HG02678 (cell line): ENCODE measurements around the gene NCAPD2.

ENCODE experiments used
- ATAC-seq: cut with Tn5 transposase; IDR thresholded peaks from one replicate; pipeline ENCODE4 v1.9.1; 2021; ENCODE audit warnings: mild to moderate bottlenecking, moderate library complexity; ENCODE audit not compliant: unreplicated experiment

Gene NCAPD2

GRCh38 chr12:6493497-6494257 is at the start of gene NCAPD2:
Gene NCAPD2 (plus strand): TSS chr12:6494102. CDS start chr12:6495099, 997 bp downstream.
- peak; percentile 85 for ATAC-seq

- no peak for ATAC-seq
Observed at GRCh38 chr12:6444704-6445688, 48.9 kb upstream of the NCAPD2 start, which contains the start of gene CD27. Gene CD27 (plus strand): TSS chr12:6444955. CDS start chr12:6445096, 141 bp downstream.

- ATAC-seq, result no peak
Observed at GRCh38 chr12:6450091-6450868, 43.6 kb upstream of the NCAPD2 start.

GRCh38 chr12:6450869-6451347 is 43.0 kb upstream of the NCAPD2 start:
- ATAC-seq, result no peak

GRCh38 chr12:6451348-6452244 is 42.3 kb upstream of the NCAPD2 start, which contains the start of gene TAPBPL:
Gene TAPBPL (plus strand): TSS chr12:6452042. CDS start chr12:6452249, 207 bp downstream.
- peak; percentile 82 for ATAC-seq

- no peak for ATAC-seq
Observed at GRCh38 chr12:6452245-6452943, 41.5 kb upstream of the NCAPD2 start.

- no peak for ATAC-seq
Observed at GRCh38 chr12:6452944-6453630, 40.8 kb upstream of the NCAPD2 start.

- ATAC-seq, result no peak
Observed at GRCh38 chr12:6457220-6457945, 36.5 kb upstream of the NCAPD2 start.

GRCh38 chr12:6458281-6459003 is 35.5 kb upstream of the NCAPD2 start:
- ATAC-seq, result no peak

- ATAC-seq, result no peak
Observed at GRCh38 chr12:6459004-6459337, 34.9 kb upstream of the NCAPD2 start.

- ATAC-seq, result no peak
Observed at GRCh38 chr12:6460751-6461371, 33.0 kb upstream of the NCAPD2 start.

- ATAC-seq, result peak; percentile 81
Observed at GRCh38 chr12:6461401-6462233, 32.3 kb upstream of the NCAPD2 start.

- no peak for ATAC-seq
Observed at GRCh38 chr12:6462234-6462995, 31.5 kb upstream of the NCAPD2 start.

- no peak for ATAC-seq
Observed at GRCh38 chr12:6463216-6463615, 30.7 kb upstream of the NCAPD2 start.

- ATAC-seq, result no peak
Observed at GRCh38 chr12:6463858-6464257, 30.0 kb upstream of the NCAPD2 start.
